Epithelial cell of umbilical artery (primary cell): ENCODE data around the gene NEURL3. TPM values are rescaled to one million over a fixed set of nuclear protein-coding genes. Genes with fewer than 3 reads are reported as not detected.

Experiments used
- total RNA-seq: library from RNA; depleted of rRNA; stranded (reverse); fragments of >200 nt; gene quantifications from 2 replicates; pipeline ENCODE4 v1.2.3, GENCODE V29; 2014

NEURL3 gene
- total RNA-seq: 0.15 TPM in 1 of 2 replicates, not detected in the other

DNA sequence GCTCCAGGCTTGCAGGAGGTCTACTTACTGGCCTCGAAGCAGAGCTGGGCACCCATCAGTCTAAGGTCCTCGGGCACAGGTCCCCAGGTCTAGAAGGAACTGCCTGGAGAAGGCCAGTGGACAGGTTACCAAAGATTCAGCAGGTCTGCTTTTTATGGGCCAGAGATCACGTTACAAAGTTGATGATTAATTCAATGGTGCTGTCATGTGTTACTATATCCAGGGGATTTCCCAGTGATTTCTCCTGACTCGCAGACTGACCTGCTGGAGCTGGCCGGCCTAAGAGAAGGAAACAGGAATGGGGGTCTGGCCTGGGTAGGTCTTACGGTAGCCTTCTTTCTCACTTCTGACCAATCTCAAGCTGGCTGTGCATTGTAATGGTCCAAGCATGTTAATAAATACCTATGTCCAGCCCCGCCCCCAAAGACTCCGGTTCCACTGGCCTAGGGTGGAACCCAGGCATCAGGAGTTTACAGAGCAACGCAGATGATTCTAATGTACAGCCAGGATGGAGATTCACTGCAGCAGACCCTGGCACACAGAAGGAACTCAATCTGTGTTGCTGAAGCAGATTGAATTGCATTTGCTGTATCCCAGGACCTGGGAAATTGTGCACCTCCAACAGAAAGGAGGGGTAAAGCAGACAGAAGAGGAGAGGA lies at the start of gene NEURL3:
Gene NEURL3, minus strand, starts transcription at position 127 of the 659 bp plus-strand sequence. Its CDS starts 71 bp downstream, at position 56.

GRCh38 chr2:96536445-96537065 lies 31.4 kb upstream of the NEURL3 start, which contains the start of gene ARID5A:
Gene ARID5A, plus strand, starts transcription at chr2:96536752. Its CDS starts 75 bp downstream, at chr2:96536827.

Other genes with a start within 250 kb of the NEURL3 start
- gene TMEM127, start 239.4 kb downstream of the NEURL3 start, total RNA-seq: 10.1 and 15.8 TPM in 2 replicates
- gene CIAO1, start 239.1 kb downstream of the NEURL3 start, total RNA-seq: 116 and 119 TPM in 2 replicates
- gene SNRNP200, start 199.8 kb downstream of the NEURL3 start, total RNA-seq: 38.1 and 46.1 TPM in 2 replicates
- gene ITPRIPL1, start 180.0 kb downstream of the NEURL3 start, total RNA-seq: 1.6 and 3.0 TPM in 2 replicates
- 15.2 and 17.5 TPM in 2 replicates for gene NCAPH, start 169.6 kb downstream of the NEURL3 start, total RNA-seq
- 12.0 and 13.1 TPM in 2 replicates for gene ARID5A, start 31.4 kb upstream of the NEURL3 start, total RNA-seq
- 22.1 and 22.3 TPM in 2 replicates for gene KANSL3, start 133.0 kb upstream of the NEURL3 start, total RNA-seq
- under 0.01 and 0.15 TPM in 2 replicates for gene FER1L5, start 137.4 kb upstream of the NEURL3 start, total RNA-seq
- gene LMAN2L, start 234.7 kb upstream of the NEURL3 start, total RNA-seq: 17.2 and 29.3 TPM in 2 replicates